Activated CD8-positive, alpha-beta memory T cell treated with anti-CD3 and anti-CD28 coated beads for 48 hours (primary cell): ENCODE data around the gene BATF2.

ENCODE experiments used
- DNase-seq, 3 experiments: peaks; one replicate each; pipeline ENCODE4 v3.0.0-alpha.2; 2020; ENCODE audit warnings: low read depth in 2 of 3, low spot score in 2 of 3

BATF2 gene

DNA sequence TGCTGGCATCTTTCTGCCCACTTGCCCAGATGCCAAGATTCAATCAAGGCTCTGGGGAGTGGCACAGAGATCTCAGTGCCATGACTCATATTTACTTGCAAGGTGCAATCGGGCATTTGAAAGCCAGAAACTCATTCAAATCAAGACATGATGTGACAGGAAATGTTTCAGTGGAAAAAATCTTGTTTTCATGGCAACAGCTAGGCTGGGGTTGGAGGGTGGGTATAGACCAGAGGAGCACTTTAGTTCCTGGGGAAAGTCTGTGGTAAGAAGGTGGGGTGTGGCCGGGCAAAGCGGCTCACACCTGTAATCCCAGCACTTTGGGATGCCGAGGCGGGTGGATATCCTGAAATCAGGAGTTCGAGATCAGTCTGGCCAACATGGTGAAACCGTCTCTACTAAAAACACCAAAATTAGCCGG is 26.0 kb downstream of the BATF2 start:
- DNase-seq: peak in 1 of 3 experiments; percentile 15

DNA sequence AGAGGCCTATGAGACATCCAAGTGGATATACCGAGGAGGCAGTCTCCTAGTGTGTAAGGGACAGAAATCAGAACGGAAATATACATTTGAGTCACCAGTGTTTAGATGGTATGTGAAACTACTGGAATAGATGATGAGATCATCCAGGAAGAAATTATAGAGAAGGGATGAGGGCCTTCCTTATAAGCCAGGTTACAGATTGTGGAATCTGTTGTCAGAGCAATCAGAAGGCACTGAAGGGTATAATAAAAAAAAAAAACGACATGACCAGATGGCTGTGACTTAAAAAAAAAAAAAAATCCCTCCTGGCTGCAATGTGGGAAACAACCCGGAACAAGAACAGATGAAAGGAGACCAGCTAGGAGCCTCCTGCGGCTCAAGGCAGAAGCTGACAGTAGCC is 27.6 kb downstream of the BATF2 start:
- DNase-seq: no peak

DNA sequence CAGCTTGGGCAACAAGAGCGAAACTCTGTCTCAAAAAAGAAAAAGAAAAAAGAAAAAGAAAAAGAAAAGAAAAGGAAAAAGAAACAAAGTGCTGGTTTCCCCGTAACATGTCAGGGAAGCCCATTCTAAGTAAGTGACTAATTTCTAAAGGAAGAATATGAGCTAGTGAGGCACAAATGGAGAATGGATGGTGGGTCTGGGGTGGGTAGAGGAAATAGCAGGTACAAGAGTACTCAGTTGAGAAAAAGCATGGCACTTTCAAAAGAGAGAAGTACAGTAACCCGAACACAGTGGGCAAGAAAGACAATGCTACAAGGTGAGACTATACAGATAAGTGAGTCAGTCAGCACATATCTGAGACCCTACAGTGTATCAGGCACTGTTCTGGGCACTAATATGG is 29.4 kb downstream of the BATF2 start:
- DNase-seq: no peak

DNA sequence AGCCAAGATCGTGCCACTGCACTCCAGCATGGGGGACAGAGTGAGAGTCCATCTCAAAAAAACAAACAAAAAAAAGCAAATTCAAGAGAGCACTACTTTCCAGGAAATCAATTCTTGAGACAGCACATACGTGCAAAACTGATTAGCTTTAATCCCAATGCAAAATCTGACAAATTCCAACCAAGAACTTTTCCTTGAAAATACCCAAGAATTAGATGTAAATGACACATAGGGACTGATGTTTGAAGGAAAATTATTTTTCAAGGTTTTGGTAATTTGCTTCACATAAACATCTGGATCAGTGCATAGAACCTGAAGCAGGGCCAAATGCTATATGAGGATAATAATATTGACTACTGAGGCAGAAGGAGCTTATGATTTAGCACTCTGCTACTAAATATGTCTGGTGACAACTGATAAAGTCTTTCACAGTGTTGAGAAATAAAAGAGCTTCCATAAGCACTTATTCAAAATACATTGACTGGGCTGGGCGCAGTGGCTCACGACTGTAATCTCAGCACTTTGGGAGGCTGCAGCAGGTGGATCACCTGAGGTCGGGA is 33.6 kb downstream of the BATF2 start:
- no peak for DNase-seq

DNA sequence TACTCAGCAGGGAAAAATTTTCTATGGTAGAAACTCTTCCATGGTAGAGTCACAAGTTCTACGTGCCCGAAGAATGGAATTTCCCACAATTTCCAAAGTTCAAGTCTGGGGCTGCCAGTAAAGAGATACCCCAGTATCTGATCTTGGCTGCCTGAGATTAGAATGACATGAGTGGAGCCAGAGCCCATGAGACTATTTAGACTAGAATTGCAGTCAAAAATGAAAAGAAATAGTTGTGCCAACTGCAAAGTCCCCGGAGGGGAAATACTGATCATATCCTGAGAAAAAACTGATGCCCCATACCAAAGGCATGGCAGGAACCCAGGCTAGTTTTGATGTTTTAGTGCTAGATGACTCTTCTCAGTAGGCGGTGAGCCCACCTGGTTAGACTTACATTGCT is 36.1 kb downstream of the BATF2 start:
- no peak for DNase-seq

DNA sequence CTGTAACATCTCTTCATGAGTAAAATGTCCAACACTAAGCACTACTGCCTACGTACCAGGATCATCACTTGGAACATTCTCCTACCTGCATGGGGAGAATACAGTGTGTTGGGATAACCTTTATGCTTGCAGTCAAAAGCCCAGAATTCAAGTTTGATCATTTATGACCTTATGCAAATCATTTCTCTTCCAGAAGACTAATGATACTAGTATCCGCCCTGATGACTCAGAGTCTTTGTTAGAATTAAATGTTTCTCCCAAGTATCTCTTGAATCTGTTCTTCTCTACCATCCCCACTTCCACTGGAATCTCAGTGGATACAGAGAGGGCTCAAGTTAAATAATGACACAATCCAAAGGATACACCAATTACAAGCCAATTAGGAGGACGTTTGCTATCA is 37.3 kb downstream of the BATF2 start:
- no peak for DNase-seq

DNA sequence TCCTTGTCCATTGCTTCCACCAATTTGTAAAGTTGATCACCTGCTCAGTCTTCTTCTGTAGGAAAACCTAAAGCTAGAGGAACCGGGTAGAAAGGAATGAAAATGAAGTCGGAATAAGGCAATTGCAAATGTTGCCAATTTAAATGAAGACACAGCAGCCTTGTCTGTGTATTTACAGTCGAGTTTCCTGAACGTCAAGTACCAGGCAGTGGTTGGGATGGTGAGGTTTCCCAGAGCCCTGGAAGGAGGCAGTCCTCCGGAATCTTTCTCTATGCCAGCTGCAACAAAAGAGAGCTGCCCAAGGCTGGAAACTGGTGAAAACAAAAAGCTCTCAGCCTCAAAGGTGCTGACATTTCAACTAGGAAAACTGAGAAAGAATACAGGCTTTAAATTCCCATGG is 42.6 kb downstream of the BATF2 start:
- DNase-seq: no peak

DNA sequence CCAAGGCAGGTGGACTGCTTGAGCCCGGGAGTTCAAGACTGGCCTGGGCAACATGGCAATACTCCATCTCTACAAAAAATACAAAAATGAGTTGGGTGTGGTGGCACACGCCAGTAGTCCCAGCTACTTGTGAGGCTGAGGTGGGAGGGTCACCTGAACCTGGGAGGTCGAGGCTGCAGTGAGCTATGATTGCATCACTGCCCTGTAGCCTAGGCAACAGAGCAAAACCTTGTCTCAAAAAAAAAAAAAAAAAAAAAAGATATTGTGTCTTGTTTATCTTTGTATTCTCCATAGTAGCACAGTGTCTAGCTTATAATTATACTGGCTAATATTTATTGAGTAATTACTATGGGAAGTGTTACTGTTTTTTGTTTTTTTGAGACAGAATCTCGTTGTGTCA is 45.2 kb downstream of the BATF2 start:
- DNase-seq: no peak

DNA sequence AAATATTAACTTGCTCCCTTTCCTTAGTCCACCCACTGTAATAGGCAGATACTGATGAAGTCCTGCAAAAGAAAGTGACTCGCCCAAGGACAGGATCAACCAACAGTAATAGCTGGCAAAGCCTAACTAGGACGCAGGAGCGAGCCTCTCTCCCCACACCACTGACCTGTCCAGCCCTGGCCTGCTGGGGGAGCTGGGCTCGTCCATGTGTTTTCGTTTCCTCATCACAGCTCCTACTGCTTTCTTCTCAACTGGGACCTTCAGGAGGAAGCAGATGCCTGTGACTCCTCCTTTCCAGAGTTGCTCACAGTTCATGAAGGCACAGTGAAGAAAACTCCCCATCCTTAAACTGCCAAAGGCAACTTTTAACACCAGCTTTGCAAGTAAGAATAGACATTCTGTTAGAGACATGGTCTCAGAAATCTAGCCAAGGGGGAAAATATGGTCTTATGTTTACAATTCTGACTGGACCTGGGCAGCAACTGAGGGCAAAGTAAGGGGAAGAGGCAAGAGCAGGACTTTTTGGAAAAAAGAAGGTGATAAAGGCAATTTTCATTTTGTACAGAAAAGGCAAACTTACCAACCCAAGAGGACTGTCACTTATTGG is 49.5 kb downstream of the BATF2 start:
- no peak for DNase-seq
